Measurements from ENCODE around the gene DBNDD1. TPM values are rescaled to one million over a fixed set of nuclear protein-coding genes. Genes with fewer than 3 reads are reported as not detected.

The DBNDD1 gene
- total and polyA plus RNA-seq, 2 experiments from 2014 or later = 1.4 to 3.1 TPM

GRCh38 chr16:90005956-90006663, 13.1 kb downstream of the DBNDD1 start:
- no peaks in the 10 kb centered on the region for H3K79me2 ChIP-seq (ENCODE audit: insufficient read depth)
- H3K36me3 ChIP-seq (ENCODE audit: low read depth) = no peaks in the 10 kb centered on the region
- H2AFZ ChIP-seq = no peak overlapping the region
- in situ Hi-C loops (cut with MboI) = no loop called here
- no peak for TF ChIP-seq EZH2phosphoT487 (IDR thresholded peaks at IDR 0.05; ENCODE audit: insufficient read depth, low read depth)
- no peak for TF ChIP-seq EZH2 (IDR thresholded peaks at IDR 0.05; ENCODE audit: insufficient read depth, poor library complexity, severe bottlenecking)
- no peak overlapping the region for H3K4me3 ChIP-seq
- no peaks in the 10 kb centered on the region for H3K4me1 ChIP-seq (ENCODE audit: insufficient read depth)
- H3K9ac ChIP-seq = no peak overlapping the region
- no peaks in the 10 kb centered on the region for H4K20me1 ChIP-seq (ENCODE audit: insufficient read depth)
- H3K4me2 ChIP-seq (ENCODE audit: unreplicated experiment) = no peak overlapping the region
- no peaks in the 10 kb centered on the region for H3K9me3 ChIP-seq (ENCODE audit: low read depth)
- H3F3A ChIP-seq (ENCODE audit: insufficient read depth) = no peaks in the 10 kb centered on the region
- 91 to 92% methylated on average over 36 to 37 of the region's 37 CpGs for WGBS, 2 experiments (ENCODE audit: low coverage in 1 of 2, low lambda C conversion rate in 2 of 2, missing lambda C conversion rate in 2 of 2)
- no peaks in the 10 kb centered on the region for H3K27me3 ChIP-seq (replicated peaks; ENCODE audit: insufficient read depth)
- DNase-seq = no peak
- H3K9me2 ChIP-seq (ENCODE audit: insufficient read depth) = no peaks in the 10 kb centered on the region
- no peak overlapping the region for H3K27ac ChIP-seq

GRCh38 chr16:90004577-90004976, 14.7 kb downstream of the DBNDD1 start:
- no peaks in the 10 kb centered on the region for H3K4me1 ChIP-seq (ENCODE audit: insufficient read depth)
- TF ChIP-seq EZH2phosphoT487 (IDR thresholded peaks at IDR 0.05; ENCODE audit: insufficient read depth, low read depth) = no peak
- in situ Hi-C loops (cut with MboI) = no loop called here
- no peaks in the 10 kb centered on the region for H3K79me2 ChIP-seq (ENCODE audit: insufficient read depth)
- no peaks in the 10 kb centered on the region for H4K20me1 ChIP-seq (ENCODE audit: insufficient read depth)
- H3K27ac ChIP-seq = no peak overlapping the region
- DNase-seq = no peak
- no peaks in the 10 kb centered on the region for H3K27me3 ChIP-seq (replicated peaks; ENCODE audit: insufficient read depth)
- no peaks in the 10 kb centered on the region for H3K9me2 ChIP-seq (ENCODE audit: insufficient read depth)
- no peak overlapping the region for H3K4me3 ChIP-seq
- no peak overlapping the region for H3K9ac ChIP-seq
- H3K36me3 ChIP-seq (ENCODE audit: low read depth) = no peaks in the 10 kb centered on the region
- H3F3A ChIP-seq (ENCODE audit: insufficient read depth) = no peaks in the 10 kb centered on the region
- H3K4me2 ChIP-seq (ENCODE audit: unreplicated experiment) = no peak overlapping the region
- 87% methylated on average over 11 of the region's 11 CpGs for WGBS, 2 experiments (ENCODE audit: low coverage in 1 of 2, low lambda C conversion rate in 2 of 2, missing lambda C conversion rate in 2 of 2)
- H3K9me3 ChIP-seq (ENCODE audit: low read depth) = no peaks in the 10 kb centered on the region
- H2AFZ ChIP-seq = no peak overlapping the region

- Histone ChIP-seq H3K27me3 (replicated peaks; ENCODE audit: insufficient read depth) (no peaks in the 10 kb centered on the region), H3K4me1 (ENCODE audit: insufficient read depth) (no peaks in the 10 kb centered on the region), H3K9ac (no peak overlapping the region), H3K36me3 (ENCODE audit: low read depth) (no peaks in the 10 kb centered on the region), H4K20me1 (ENCODE audit: insufficient read depth) (no peaks in the 10 kb centered on the region), H3K79me2 (ENCODE audit: insufficient read depth) (no peaks in the 10 kb centered on the region), H3K4me2 (ENCODE audit: unreplicated experiment) (no peak overlapping the region), H3F3A (ENCODE audit: insufficient read depth) (peaks cover 16% of the 10 kb centered on the region), H3K4me3 (no peak overlapping the region), H3K27ac (no peak overlapping the region), H3K9me2 (ENCODE audit: insufficient read depth) (no peaks in the 10 kb centered on the region), H2AFZ (no peak overlapping the region), H3K9me3 (ENCODE audit: low read depth) (no peaks in the 10 kb centered on the region)
- in situ Hi-C loops (cut with MboI) = no loop called here
- WGBS, 2 experiments (ENCODE audit: low coverage in 1 of 2, low lambda C conversion rate in 2 of 2, missing lambda C conversion rate in 2 of 2) = 70 to 71% methylated on average over 7 of the region's 7 CpGs
- no peak for TF ChIP-seq EZH2phosphoT487 (IDR thresholded peaks at IDR 0.05; ENCODE audit: insufficient read depth, low read depth)
- TF ChIP-seq EZH2 (IDR thresholded peaks at IDR 0.05; ENCODE audit: insufficient read depth, poor library complexity, severe bottlenecking) = no peak
- DNase-seq = no peak
These were observed 16.5 kb downstream of the DBNDD1 start for GRCh38 chr16:90002759-90003158.

GRCh38 chr16:90001761-90002503, 17.3 kb downstream of the DBNDD1 start:
- H3K79me2 ChIP-seq (ENCODE audit: insufficient read depth) = no peaks in the 10 kb centered on the region
- no peak for DNase-seq
- no peak overlapping the region for H3K9ac ChIP-seq
- H3K27ac ChIP-seq = no peak overlapping the region
- no peak overlapping the region for H2AFZ ChIP-seq
- H3K4me1 ChIP-seq (ENCODE audit: insufficient read depth) = no peaks in the 10 kb centered on the region
- in situ Hi-C loops (cut with MboI) = no loop called here
- peaks cover 24% of the 10 kb centered on the region for H3F3A ChIP-seq (ENCODE audit: insufficient read depth)
- no peaks in the 10 kb centered on the region for H3K9me3 ChIP-seq (ENCODE audit: low read depth)
- H3K27me3 ChIP-seq (replicated peaks; ENCODE audit: insufficient read depth) = no peaks in the 10 kb centered on the region
- no peak overlapping the region for H3K4me2 ChIP-seq (ENCODE audit: unreplicated experiment)
- H4K20me1 ChIP-seq (ENCODE audit: insufficient read depth) = no peaks in the 10 kb centered on the region
- no peaks in the 10 kb centered on the region for H3K9me2 ChIP-seq (ENCODE audit: insufficient read depth)
- no peak for TF ChIP-seq EZH2 (IDR thresholded peaks at IDR 0.05; ENCODE audit: insufficient read depth, poor library complexity, severe bottlenecking)
- no peak for TF ChIP-seq EZH2phosphoT487 (IDR thresholded peaks at IDR 0.05; ENCODE audit: insufficient read depth, low read depth)
- WGBS, 2 experiments (ENCODE audit: low coverage in 1 of 2, low lambda C conversion rate in 2 of 2, missing lambda C conversion rate in 2 of 2) = 78 to 79% methylated on average over 19 of the region's 20 CpGs
- H3K4me3 ChIP-seq = no peak overlapping the region
- no peaks in the 10 kb centered on the region for H3K36me3 ChIP-seq (ENCODE audit: low read depth)
